Measurements from ENCODE around the gene SH3RF2. TPM values are rescaled to one million over a fixed set of nuclear protein-coding genes. Genes with fewer than 3 reads are reported as not detected.
"Not testable (repeated sequence)": the region's sequence is repeated elsewhere in the genome, so short reads cannot be mapped to it uniquely, and the experiment has no call there.

Gene SH3RF2
- total RNA-seq, 1 donor from 2014 or later = 3.0 TPM

DNA sequence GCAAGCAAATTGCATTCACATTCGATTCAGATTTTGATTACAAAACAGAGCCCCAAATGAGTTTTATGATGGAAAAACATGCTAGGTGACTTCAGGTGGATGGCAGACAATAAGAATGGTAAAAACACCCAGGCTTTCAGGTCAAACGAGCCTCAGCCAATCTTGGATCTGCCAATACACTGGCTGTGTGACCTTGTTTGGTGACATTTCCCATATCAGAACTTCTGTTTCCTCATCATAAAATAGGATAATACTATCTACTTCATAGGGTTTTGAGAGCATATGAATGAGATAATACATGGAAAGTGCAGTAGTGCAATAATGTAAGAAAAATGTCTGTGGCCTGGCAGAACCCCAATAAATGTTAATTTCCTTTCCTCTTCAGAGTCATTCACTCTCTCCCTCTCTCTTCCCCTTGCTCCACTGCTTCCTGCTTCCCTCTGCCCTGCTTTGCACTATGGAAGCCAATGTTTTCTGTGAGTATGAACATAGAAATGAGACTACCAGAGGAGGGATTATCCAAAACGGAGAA, 54.7 kb downstream of the SH3RF2 start:
- intact Hi-C loops (cut with DNase I) = no loop called here
- no peak for ATAC-seq
- no peak for DNase-seq (ENCODE audit: low spot score)

DNA sequence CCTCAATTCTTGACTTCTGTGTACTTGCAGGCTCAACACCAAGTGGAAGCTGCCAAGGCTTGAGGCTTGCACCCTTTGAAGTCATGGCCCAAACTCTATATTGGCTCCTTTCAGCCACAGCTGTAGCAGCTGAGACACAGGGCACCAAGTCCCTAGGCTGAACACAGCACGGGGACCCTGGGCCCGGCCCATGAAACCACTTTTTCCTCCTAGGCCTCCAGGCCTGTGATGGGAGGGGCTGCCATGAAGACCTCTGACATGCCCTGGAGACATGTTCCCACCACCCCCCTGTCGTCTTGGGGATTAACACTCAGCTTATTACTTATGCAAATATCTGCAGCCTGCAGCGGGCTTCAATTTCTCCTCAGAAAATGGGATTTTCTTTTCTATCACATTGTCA, 57.2 kb downstream of the SH3RF2 start:
- ATAC-seq; intact Hi-C loops (cut with DNase I); DNase-seq (ENCODE audit: low spot score): not testable (repeated sequence)

GRCh38 chr5:145996135-145996534, 59.8 kb downstream of the SH3RF2 start:
- ATAC-seq = no peak
- intact Hi-C loops (cut with DNase I) = no loop called here
- no peak for DNase-seq (ENCODE audit: low spot score)

- intact Hi-C loops (cut with DNase I) = no loop called here
- DNase-seq (ENCODE audit: low spot score) (no peak), ATAC-seq (no peak)
These were observed 62.8 kb downstream of the SH3RF2 start for GRCh38 chr5:145999208-145999607.

- ATAC-seq (no peak), DNase-seq (ENCODE audit: low spot score) (no peak)
- intact Hi-C loops (cut with DNase I) = no loop called here
These were observed 63.7 kb downstream of the SH3RF2 start for GRCh38 chr5:146000072-146000471.

DNA sequence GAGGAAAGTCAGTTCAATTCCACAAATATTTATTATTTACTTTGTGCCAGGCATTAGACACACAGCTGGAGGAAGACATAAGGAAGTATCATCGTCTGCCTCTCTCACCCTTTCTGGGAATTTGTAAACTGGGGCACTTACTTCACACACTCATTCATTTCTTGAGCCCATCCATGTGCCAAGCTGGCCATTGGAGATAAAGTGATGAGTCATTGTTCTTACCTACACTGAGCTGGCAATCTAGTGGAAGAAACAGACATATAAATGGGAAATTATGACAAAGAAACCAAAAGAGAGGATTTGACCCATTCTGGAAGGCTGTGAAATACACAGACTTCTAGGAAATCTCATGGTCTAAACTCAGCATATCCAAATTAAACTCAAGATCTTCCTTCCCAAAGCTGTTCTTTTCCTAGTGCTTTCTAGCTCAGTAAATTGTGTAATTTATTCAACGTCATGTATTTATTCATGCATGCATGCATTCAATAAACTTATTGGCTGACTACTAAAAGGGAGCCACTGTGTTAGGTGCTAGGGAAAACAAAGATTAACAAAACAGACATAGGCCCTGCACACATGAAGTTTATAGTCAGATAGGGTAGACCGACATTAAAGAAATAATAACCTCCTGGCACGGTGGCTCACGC, 65.3 kb downstream of the SH3RF2 start:
- DNase-seq (ENCODE audit: low spot score) (no peak), ATAC-seq (no peak)
- intact Hi-C loops (cut with DNase I) = no loop called here

DNA sequence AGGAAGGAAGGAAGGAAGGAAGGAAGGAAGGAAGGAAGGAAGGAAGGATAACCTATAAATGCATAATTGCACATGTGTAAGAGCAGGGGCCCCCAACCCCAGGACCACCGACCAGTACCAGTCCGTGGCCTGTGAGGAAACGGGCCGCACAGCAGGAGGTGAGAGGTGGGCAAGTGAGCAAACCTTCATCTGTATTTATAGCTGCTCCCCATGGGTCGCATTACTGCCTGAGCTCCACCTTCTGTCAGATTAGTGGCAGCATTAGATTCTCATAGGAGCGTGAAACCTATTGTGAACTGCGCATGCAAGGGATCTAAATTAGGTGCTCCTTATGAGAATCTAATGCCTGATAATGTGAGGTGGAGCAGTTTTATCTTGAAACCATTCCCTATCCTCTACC, 66.1 kb downstream of the SH3RF2 start:
- DNase-seq (ENCODE audit: low spot score) (no peak), ATAC-seq (no peak)
- intact Hi-C loops (cut with DNase I) = no loop called here

- ATAC-seq (no peak), DNase-seq (ENCODE audit: low spot score) (no peak)
- intact Hi-C loops (cut with DNase I) = no loop called here
These were observed 67.5 kb downstream of the SH3RF2 start for GRCh38 chr5:146003852-146004251.

- intact Hi-C loops (cut with DNase I) = no loop called here
- ATAC-seq = no peak
- DNase-seq (ENCODE audit: low spot score) = no peak
These were observed 68.9 kb downstream of the SH3RF2 start for GRCh38 chr5:146005264-146005663.

GRCh38 chr5:146005723-146006122, 69.3 kb downstream of the SH3RF2 start:
- DNase-seq (ENCODE audit: low spot score) (no peak), ATAC-seq (no peak)
- intact Hi-C loops (cut with DNase I) = no loop called here

DNA sequence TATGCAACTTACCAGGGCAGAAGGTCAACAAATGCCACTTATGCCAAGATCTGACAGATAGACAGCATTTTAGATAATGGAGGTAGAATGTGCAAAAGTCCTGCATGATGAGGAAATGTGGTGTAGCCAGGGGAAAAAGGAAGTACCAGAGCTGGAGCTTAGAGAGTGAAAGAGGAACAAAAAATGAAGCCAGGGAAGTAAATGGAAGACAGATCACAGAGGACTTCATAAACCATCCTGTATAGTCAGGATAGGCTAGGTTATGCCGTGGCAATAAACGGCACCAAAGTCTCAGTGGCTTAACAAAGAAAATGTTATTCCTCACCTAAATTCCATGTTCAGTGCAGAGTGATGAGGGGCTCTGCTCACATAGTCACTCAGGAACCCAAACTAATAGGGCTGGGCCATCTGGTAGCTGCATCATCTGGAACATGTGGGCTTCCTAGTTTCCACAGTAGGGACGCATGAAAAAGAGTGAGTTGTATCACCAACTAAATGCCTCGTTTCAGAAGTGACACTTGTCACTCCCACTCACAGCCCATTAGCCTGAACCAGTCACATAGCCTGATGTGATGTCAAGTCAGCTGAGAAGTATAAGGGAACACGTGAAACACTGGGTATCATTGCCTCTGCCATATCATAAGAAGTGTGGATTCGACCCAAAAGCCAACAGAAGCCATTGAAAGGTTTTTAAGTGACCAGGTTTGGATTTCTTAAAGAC, 70.3 kb downstream of the SH3RF2 start:
- ATAC-seq (no peak), DNase-seq (ENCODE audit: low spot score) (no peak)
- intact Hi-C loops (cut with DNase I) = no loop called here

DNA sequence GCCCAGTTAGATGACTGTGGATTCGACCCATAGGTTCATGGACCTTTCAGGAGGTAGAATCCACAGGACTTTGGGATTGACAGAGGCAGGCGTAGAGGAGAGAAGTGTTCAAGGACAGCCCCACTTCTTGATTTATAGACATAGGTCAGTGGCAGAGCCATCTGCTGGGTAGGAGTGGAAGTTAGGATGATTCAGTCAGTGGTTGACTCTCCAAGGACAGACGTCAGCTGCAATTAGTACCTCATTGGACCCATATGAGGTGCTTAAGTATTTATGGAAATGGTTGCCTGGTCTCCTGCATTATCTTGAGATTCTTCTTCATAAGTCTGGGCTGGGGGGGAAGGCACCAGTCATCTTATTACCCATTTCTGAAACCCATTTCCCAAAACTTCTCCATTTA, 70.9 kb downstream of the SH3RF2 start:
- DNase-seq (ENCODE audit: low spot score) (no peak), ATAC-seq (no peak)
- intact Hi-C loops (cut with DNase I) = no loop called here

DNA sequence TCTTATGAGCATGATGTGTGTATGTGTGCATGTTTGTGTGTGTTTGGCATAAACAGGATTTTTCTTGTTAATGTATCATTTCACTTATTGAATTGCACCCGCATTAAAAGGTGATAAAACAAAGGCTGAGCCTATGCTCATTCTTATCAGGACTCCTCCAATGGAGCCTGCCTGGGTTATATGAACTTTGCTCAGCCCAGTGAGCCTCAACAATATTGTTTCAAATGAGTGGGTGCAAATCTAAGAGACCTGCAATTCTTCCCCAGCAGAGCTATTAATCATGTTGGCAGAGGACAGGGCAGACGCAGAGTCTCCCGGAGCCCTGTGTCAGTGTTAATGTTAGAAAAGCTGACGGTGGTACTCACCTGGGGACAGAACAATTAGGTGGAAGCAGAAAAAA, 71.6 kb downstream of the SH3RF2 start:
- intact Hi-C loops (cut with DNase I) = no loop called here
- ATAC-seq (no peak), DNase-seq (ENCODE audit: low spot score) (no peak)

DNA sequence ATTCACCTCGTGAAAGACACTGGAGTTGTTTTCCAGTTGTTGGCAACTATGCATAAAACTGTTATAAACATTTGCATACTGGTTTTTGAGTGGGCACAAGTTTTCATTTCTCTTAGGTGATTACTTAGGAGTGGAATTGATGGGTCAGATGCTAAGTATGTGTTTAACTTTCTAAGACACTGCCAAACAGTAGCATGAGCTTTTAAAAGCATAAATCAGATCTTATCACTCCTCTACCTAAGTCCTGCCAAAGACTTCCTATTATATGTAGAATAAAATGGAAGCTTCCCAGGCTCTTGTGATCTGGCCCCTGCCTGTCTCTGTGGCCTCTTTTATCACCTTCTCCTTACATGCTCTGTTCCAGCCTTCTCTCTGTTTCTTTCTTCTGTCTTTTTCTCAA, 72.6 kb downstream of the SH3RF2 start:
- ATAC-seq (no peak), DNase-seq (ENCODE audit: low spot score) (no peak)
- intact Hi-C loops (cut with DNase I) = no loop called here

- DNase-seq (ENCODE audit: low spot score); intact Hi-C loops (cut with DNase I); ATAC-seq: not testable (repeated sequence)
These were observed 74.1 kb downstream of the SH3RF2 start for GRCh38 chr5:146010447-146010846.

DNA sequence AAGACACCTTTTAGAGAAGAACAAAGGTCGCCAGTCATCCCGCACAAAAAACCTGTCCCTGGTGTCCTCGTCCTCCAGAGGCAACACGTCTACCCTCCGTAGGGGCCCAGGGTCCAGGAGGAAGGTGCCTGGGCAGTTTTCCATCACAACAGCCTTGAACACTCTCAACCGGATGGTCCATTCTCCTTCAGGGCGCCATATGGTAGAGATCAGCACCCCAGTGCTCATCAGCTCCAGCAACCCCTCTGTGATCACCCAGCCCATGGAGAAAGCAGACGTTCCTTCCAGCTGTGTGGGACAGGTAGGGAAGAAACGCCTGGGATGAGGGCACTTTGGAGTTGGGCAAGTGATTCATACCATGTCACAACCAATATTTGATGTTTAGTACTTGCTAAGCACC, 77.4 kb downstream of the SH3RF2 start:
- DNase-seq (ENCODE audit: low spot score) (no peak), ATAC-seq (no peak)
- intact Hi-C loops (cut with DNase I) = no loop called here

DNA sequence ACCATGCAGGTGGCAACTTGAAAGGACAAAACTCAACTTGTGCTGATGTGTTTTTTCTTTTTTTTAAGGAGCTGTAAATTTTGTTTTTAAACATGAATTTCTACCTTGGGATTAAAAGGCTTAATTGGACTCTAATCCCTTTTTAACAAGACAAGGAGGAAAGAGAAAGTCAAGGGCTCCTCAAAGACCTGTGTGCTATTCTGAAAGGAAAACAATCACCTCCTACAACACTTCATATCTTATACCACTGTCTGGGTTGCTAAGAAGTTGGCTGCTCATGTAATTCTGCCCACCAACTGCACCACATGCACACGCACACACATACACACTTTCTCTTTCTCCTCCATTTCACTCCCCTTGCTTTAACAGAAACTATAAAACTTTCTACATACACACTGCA, 78.6 kb downstream of the SH3RF2 start:
- intact Hi-C loops (cut with DNase I) = no loop called here
- DNase-seq (ENCODE audit: low spot score) (no peak), ATAC-seq (no peak)

- intact Hi-C loops (cut with DNase I) = no loop called here
- no peak for ATAC-seq
These were observed 80.5 kb downstream of the SH3RF2 start for GRCh38 chr5:146016764-146017484.

GRCh38 chr5:146018514-146019375, 82.4 kb downstream of the SH3RF2 start:
- no peak for ATAC-seq
- no peak for DNase-seq (ENCODE audit: low spot score)

More at GRCh38 chr5:146016764-146017484, 80.5 kb downstream of the SH3RF2 start:
- no peak for DNase-seq (ENCODE audit: low spot score)

More at GRCh38 chr5:146018514-146019375, 82.4 kb downstream of the SH3RF2 start:
- intact Hi-C loops (cut with DNase I) = no loop called here

Measured in sciatic nerve (tissue), 2 donors.